Measurements from ENCODE around the gene LITAF. TPM values are rescaled to one million over a fixed set of nuclear protein-coding genes. Genes with fewer than 3 reads are reported as not detected.
"Not testable (repeated sequence)": the region's sequence is repeated elsewhere in the genome, so short reads cannot be mapped to it uniquely, and the experiment has no call there.

Gene LITAF
- total RNA-seq, 1 donor from 2014 or later: 281 TPM

DNA sequence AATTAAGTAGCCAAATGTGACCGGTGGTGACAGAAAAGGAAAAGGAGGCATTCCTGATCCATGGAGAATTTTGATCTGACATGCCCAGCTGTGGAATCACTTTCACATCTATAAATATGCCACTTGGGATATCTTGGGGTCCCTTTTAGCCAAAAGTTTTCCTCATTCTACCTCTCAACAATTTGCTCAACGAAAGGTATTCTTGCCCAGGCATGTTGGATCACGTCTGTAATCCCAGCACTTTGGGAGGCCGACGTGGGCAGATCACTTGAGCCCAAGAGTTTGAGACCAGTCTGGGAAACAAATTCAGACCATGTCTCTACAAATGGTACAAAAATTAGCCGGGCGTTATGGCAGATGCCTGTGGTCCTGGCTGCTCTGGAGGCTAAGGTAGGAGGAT lies 24.3 kb downstream of the LITAF start:
- ATAC-seq: no peak
- Histone ChIP-seq H3K36me3 (peaks cover 30% of the 10 kb centered on the region), H3K4me1 (peaks cover 59% of the 10 kb centered on the region)

DNA sequence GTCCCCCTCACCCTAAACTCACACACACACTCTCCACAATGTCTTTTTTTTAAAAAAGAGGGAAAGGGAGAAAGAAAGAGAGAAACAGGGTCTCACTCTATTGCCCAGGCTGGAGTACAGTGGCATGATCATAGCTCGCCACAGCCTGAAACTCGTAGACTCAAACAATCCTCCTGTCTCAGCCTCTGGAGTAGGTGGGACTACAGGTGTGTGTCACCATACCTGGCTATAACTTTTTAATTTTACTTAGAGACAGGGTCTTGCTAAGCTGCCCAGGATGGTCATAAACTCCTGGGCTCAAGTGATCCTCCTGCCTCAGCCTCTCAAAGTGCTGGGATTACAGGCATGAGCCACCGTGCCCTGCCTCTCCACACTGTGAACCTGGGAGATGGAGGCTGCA lies 24.9 kb downstream of the LITAF start:
- H3K4me3 ChIP-seq: no peak overlapping the region
- no peak for DNase-seq
- H3K27ac ChIP-seq: peak overlapping the region; percentile 18
- H3K36me3 ChIP-seq: peaks cover 28% of the 10 kb centered on the region
- no peak for ATAC-seq
- intact Hi-C loops (cut with DNase I): no loop called here
- no peaks in the 10 kb centered on the region for H3K27me3 ChIP-seq (ENCODE audit: low read depth)
- H3K4me1 ChIP-seq: peaks cover 63% of the 10 kb centered on the region
- TF ChIP-seq, protein P1, sequence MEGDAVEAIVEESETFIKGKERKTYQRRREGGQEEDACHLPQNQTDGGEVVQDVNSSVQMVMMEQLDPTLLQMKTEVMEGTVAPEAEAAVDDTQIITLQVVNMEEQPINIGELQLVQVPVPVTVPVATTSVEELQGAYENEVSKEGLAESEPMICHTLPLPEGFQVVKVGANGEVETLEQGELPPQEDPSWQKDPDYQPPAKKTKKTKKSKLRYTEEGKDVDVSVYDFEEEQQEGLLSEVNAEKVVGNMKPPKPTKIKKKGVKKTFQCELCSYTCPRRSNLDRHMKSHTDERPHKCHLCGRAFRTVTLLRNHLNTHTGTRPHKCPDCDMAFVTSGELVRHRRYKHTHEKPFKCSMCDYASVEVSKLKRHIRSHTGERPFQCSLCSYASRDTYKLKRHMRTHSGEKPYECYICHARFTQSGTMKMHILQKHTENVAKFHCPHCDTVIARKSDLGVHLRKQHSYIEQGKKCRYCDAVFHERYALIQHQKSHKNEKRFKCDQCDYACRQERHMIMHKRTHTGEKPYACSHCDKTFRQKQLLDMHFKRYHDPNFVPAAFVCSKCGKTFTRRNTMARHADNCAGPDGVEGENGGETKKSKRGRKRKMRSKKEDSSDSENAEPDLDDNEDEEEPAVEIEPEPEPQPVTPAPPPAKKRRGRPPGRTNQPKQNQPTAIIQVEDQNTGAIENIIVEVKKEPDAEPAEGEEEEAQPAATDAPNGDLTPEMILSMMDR (IDR thresholded peaks at IDR 0.05): no peak
- no peaks in the 10 kb centered on the region for H3K9me3 ChIP-seq

More for the DNA sequence above, 24.3 kb downstream of the LITAF start:
- H3K27me3 ChIP-seq (ENCODE audit: low read depth): no peaks in the 10 kb centered on the region
- TF ChIP-seq, protein P1 (IDR thresholded peaks at IDR 0.05): no peak
- DNase-seq: no peak
- intact Hi-C loops (cut with DNase I): no loop called here
- H3K4me3 ChIP-seq: no peak overlapping the region
- peak overlapping the region; percentile 21 for H3K27ac ChIP-seq
- H3K9me3 ChIP-seq: no peaks in the 10 kb centered on the region

DNA sequence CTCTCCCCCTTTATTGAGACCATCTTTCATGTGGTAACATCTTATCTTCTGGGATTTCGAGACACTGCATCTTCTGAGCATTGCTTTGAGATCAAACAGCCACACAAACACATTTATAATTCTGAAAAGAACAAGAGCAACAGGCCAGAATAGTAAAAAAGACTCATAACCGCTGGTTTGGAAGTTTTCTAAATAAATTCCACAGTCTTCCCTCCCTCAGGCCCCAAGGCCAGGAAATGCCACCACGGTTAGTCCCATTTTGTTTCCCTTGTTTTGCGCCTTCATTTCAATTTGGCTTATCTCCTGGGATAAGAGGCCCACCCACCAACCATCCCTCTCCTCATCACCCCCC lies 25.3 kb downstream of the LITAF start:
- no peak for ATAC-seq
- no peak overlapping the region for H3K4me3 ChIP-seq
- no peak for DNase-seq
- intact Hi-C loops (cut with DNase I): no loop called here
- H3K4me1 ChIP-seq: peaks cover 63% of the 10 kb centered on the region
- peaks cover under 1% of the 10 kb centered on the region for H3K9me3 ChIP-seq
- TF ChIP-seq, protein P1 (IDR thresholded peaks at IDR 0.05): no peak
- peak overlapping the region; percentile 65 for H3K27ac ChIP-seq
- peaks cover 27% of the 10 kb centered on the region for H3K36me3 ChIP-seq
- H3K27me3 ChIP-seq (ENCODE audit: low read depth): no peaks in the 10 kb centered on the region

DNA sequence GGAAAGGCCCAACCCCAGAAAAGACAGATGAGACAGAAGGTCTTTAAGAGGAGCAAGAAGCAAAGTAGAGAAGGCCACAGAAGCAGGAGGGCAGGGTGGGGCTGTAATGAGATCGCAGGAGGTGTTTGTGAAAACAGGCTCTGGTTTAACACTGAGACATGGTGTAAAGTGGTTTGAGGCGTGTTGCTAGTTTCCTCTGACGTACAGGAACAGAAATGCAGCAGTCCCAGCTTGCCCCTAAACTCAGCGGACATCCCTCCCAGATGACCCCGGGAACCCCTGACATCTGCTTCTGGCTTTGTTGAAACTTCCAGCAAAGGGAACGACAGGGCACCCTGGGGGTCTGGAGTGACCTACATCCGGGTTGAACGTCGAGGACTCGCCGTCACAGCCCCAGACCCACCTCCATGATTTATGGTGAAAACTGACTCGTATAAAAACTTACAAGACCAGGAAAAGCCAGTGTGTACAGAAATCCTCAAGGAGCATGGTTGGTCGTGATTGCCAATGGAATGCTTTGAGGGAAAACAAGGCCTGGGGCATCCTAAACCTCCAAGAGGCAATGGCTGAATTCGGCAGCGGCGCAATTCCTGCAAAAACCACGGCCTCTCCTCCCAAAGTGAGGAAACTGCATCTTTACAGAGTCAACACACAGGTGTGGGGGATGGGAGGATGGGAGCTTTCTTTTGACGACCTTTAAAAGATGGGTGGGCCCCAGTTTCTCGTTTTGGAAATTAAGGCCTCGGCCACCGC lies 25.8 kb downstream of the LITAF start:
- peak overlapping the region; percentile 65 for H3K27ac ChIP-seq
- no peak for DNase-seq
- peak; percentile 69 for ATAC-seq
- peaks cover 4% of the 10 kb centered on the region for H3K9me3 ChIP-seq
- H3K4me3 ChIP-seq: no peak overlapping the region
- intact Hi-C loops (cut with DNase I): no loop called here
- TF ChIP-seq, protein P1 (IDR thresholded peaks at IDR 0.05): no peak
- H3K36me3 ChIP-seq: peaks cover 28% of the 10 kb centered on the region
- H3K4me1 ChIP-seq: peaks cover 63% of the 10 kb centered on the region
- H3K27me3 ChIP-seq (ENCODE audit: low read depth): no peaks in the 10 kb centered on the region

DNA sequence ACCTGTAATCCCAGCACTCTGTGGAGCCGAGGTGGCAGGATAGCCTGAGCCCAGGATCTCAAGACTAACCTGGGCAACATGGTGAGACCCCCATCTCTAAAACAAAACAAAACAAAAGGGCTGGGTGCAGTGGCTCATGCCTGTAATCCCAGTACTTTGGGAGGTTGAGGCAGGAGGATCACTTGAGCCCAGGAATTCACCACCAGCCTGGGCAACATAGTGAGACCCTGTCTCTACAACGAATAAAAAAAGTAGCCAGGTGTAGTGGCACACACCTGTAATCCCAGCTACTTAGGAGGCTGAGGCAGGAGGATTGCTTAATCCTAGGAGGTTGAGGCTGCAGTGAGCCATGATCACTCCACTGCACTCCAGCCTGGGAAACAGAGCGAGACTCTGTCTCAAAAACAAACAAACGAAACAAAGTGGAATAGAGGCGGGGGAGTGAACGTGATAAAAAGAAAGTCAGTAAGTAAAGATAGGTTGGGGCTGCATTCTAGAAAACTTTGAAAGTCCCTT lies 28.4 kb downstream of the LITAF start:
- DNase-seq; ATAC-seq; H3K27me3 ChIP-seq (ENCODE audit: low read depth); H3K4me3 ChIP-seq; H3K9me3 ChIP-seq; intact Hi-C loops (cut with DNase I): not testable (repeated sequence)
- H3K27ac ChIP-seq: peak overlapping the region; percentile 7
- H3K36me3 ChIP-seq: peaks cover 49% of the 10 kb centered on the region
- H3K4me1 ChIP-seq: peaks cover 51% of the 10 kb centered on the region

DNA sequence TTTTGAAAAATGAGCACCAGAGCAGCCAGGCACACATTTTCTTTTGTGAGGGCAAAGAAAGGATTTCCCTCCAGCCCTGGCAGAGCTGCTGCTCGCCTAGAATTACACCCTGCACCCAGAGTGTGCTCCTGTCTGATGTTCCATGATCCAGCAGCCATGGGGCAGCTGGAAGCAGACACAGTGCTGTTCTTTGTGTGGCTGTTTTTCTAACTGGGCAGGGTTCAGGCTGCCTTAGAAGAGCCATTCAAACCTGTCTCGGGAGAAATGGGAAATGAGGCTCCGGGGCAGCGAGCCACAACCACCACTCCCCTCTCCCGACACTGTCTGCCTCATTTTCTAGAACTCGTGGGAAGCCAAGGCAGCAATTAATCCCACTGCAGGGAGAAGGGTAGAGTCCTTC lies 28.9 kb downstream of the LITAF start:
- Histone ChIP-seq H3K36me3 (peaks cover 55% of the 10 kb centered on the region), H3K4me1 (peaks cover 53% of the 10 kb centered on the region), H3K27me3 (ENCODE audit: low read depth) (no peaks in the 10 kb centered on the region), H3K9me3 (peaks cover 4% of the 10 kb centered on the region), H3K27ac (peak overlapping the region; percentile 7), H3K4me3 (no peak overlapping the region)
- TF ChIP-seq, protein P1 (IDR thresholded peaks at IDR 0.05): no peak
- DNase-seq (no peak), ATAC-seq (no peak)
- intact Hi-C loops (cut with DNase I): no loop called here

Measured in lower lobe of right lung (tissue), 2 donors.